ENCODE measurements around the gene DIDO1.

DNA sequence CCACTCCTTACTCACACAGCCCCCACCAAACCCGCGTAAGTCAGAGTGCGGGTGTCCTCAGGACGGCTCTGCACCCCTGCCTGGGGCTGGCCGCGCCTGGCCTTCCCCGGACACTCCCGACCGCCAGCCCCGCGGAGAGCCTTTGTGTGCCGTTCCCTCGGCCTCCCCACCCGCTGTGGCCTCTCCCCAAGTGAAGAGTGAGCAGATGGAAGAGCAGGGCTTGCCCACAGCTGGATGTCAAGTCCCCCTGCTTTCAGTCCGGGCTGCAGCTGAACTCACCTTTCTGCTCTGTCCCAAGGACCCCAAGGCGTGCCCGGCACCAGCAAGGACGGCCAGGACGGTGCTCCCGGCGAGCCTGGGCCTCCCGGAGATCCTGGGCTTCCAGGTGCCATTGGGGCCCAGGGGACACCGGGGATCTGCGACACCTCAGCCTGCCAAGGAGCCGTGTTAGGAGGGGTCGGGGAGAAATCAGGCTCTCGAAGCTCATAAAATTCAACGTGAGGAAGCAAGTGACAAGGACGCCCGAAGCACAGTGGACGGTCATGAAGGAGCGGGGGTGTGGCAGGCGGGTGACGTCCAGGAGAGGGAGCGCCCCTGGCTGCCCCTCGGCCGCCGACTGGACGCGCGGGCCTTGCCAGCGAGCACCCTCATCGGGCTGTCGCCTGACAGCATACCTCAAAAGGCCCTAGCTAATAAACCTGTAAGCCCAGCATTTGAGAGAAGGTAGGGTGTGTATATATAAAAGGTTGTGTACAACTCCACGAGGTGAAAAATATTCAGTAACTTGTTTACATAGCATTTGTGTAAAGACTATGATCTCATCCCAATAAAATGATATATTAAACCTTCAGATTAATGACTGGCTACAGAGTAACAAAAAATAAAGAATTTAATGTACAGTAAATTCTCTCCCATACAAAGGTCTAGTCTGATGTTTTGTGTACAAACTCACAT lies 85.8 kb downstream of the DIDO1 start:
- TF ChIP-seq ZNF253 (CRISPR knock-in tag; conservative IDR thresholded peaks at IDR 0.05), result no peak
- TF ChIP-seq TAF1 (IDR thresholded peaks at IDR 0.05; ENCODE audit: control insufficient read depth, extremely low read depth, insufficient read depth, low read length, severe bottlenecking), result no peak
- no peak for TF ChIP-seq FOS (IDR thresholded peaks at IDR 0.05; ENCODE audit: extremely low read depth, insufficient read length)
- TF ChIP-seq ATF3 (IDR thresholded peaks at IDR 0.05), result no peak
- no peak for TF ChIP-seq ATF3 (CRISPR knock-in tag; conservative IDR thresholded peaks at IDR 0.05)
- TF ChIP-seq MXI1 (IDR thresholded peaks at IDR 0.05; ENCODE audit: low read depth, low read length), result no peak
- no peak for TF ChIP-seq EP300 (IDR thresholded peaks at IDR 0.05; ENCODE audit: low read length)
- no peak for TF ChIP-seq HDAC6 (IDR thresholded peaks at IDR 0.05; ENCODE audit: low read depth, low read length)
- TF ChIP-seq RFX5 (IDR thresholded peaks at IDR 0.05; ENCODE audit: low read depth, low read length), result no peak
- no peak for TF ChIP-seq RBM14 (IDR thresholded peaks at IDR 0.05; ENCODE audit: borderline replicate concordance, insufficient read depth, low read depth, low read length)
- no peak for TF ChIP-seq MAFF (IDR thresholded peaks at IDR 0.05; ENCODE audit: low read length)
- TF ChIP-seq, protein P1, sequence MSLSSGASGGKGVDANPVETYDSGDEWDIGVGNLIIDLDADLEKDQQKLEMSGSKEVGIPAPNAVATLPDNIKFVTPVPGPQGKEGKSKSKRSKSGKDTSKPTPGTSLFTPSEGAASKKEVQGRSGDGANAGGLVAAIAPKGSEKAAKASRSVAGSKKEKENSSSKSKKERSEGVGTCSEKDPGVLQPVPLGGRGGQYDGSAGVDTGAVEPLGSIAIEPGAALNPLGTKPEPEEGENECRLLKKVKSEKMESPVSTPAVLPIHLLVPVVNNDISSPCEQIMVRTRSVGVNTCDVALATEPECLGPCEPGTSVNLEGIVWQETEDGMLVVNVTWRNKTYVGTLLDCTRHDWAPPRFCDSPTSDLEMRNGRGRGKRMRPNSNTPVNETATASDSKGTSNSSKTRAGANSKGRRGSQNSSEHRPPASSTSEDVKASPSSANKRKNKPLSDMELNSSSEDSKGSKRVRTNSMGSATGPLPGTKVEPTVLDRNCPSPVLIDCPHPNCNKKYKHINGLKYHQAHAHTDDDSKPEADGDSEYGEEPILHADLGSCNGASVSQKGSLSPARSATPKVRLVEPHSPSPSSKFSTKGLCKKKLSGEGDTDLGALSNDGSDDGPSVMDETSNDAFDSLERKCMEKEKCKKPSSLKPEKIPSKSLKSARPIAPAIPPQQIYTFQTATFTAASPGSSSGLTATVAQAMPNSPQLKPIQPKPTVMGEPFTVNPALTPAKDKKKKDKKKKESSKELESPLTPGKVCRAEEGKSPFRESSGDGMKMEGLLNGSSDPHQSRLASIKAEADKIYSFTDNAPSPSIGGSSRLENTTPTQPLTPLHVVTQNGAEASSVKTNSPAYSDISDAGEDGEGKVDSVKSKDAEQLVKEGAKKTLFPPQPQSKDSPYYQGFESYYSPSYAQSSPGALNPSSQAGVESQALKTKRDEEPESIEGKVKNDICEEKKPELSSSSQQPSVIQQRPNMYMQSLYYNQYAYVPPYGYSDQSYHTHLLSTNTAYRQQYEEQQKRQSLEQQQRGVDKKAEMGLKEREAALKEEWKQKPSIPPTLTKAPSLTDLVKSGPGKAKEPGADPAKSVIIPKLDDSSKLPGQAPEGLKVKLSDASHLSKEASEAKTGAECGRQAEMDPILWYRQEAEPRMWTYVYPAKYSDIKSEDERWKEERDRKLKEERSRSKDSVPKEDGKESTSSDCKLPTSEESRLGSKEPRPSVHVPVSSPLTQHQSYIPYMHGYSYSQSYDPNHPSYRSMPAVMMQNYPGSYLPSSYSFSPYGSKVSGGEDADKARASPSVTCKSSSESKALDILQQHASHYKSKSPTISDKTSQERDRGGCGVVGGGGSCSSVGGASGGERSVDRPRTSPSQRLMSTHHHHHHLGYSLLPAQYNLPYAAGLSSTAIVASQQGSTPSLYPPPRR (CRISPR knock-in tag; IDR thresholded peaks at IDR 0.05; ENCODE audit: borderline replicate concordance), result no peak

Measured in K562 (cell line).